Dedifferentiated amniotic fluid mesenchymal stem cell (primary cell): Measurements from ENCODE around the gene RING1.

ENCODE experiments used
- DNase-seq: peaks from one replicate; pipeline ENCODE4 v3.0.0-alpha.2; 2016; ENCODE audit errors: extremely low spot score

RING1 gene

GRCh38 chr6:33192671-33193602 is 15.4 kb upstream of the RING1 start:
- DNase-seq = no peak

GRCh38 chr6:33193619-33194018 is 14.7 kb upstream of the RING1 start:
- no peak for DNase-seq

GRCh38 chr6:33194431-33194979 is 13.8 kb upstream of the RING1 start:
- no peak for DNase-seq

- DNase-seq = no peak
These were observed 12.8 kb upstream of the RING1 start for GRCh38 chr6:33195304-33196165.

GRCh38 chr6:33197431-33198048 is 10.8 kb upstream of the RING1 start:
- DNase-seq = peak; percentile 84

- no peak for DNase-seq
These were observed 10.0 kb upstream of the RING1 start for GRCh38 chr6:33198159-33198852.

GRCh38 chr6:33198853-33199436 is 9.4 kb upstream of the RING1 start:
- no peak for DNase-seq

- no peak for DNase-seq
These were observed 8.5 kb upstream of the RING1 start for GRCh38 chr6:33199687-33200218.

GRCh38 chr6:33200219-33201146 is 7.8 kb upstream of the RING1 start, which contains the start of the genes RXRB and SLC39A7:
RXRB (minus strand) TSS chr6:33200665; CDS start chr6:33200476, 189 bp downstream.
SLC39A7 (plus strand) TSS chr6:33200867; CDS start chr6:33201246, 379 bp downstream.
- DNase-seq = peak; percentile 99

GRCh38 chr6:33201147-33201545 is 7.2 kb upstream of the RING1 start:
- DNase-seq = no peak

- DNase-seq = no peak
These were observed 6.4 kb upstream of the RING1 start for GRCh38 chr6:33201935-33202334.

- DNase-seq = no peak
These were observed 5.5 kb upstream of the RING1 start for GRCh38 chr6:33202799-33203198.

- DNase-seq = no peak
These were observed 4.7 kb upstream of the RING1 start for GRCh38 chr6:33203443-33204164.

GRCh38 chr6:33204165-33204414 is 4.2 kb upstream of the RING1 start:
- DNase-seq = no peak

- peak; percentile 82 for DNase-seq
These were observed 3.7 kb upstream of the RING1 start, which contains the start of gene HSD17B8 for GRCh38 chr6:33204415-33205190. HSD17B8 (plus strand) TSS chr6:33204655; CDS start chr6:33204669, 14 bp downstream.

GRCh38 chr6:33205191-33206026 is 2.9 kb upstream of the RING1 start:
- DNase-seq = no peak
